Activated CD4-positive, CD25-positive, alpha-beta regulatory T cell treated with anti-CD3 and anti-CD28 coated beads, Interleukin-2, amount 50 U/mL, for 24 hours (primary cell): ENCODE data around the gene DIAPH3.

Source experiments
- ATAC-seq, 2 donors: fragments of 150-1000 bp; cut with Tn5 transposase; one replicate each; pipeline ENCODE4 v1.10.0; 2021; ENCODE audit warnings: mild to moderate bottlenecking in 1 of 2, moderate library complexity in 1 of 2

DIAPH3 gene

GRCh38 chr13:60019119-60019993, 144.4 kb downstream of the DIAPH3 start:
- peak in 1 of 2 donors; percentile 27 for ATAC-seq

DNA sequence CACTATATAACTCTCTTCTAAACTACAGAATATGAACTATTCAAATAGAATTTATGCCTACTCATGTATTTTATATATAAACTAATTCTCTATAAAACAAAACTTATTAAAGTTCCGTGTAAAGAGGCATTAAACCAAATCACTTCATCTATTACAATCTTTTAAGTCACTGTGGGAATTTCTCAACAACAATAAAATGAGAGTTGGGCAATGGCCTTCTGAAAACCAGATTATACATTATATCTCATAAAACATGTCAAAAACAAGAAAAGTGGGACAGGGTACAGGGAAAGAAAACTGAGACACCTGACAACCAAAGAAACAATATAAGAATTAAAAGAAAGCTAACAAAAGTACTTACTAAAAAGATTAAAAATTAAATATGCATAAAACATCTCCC, 145.2 kb downstream of the DIAPH3 start:
- no peak for ATAC-seq

DNA sequence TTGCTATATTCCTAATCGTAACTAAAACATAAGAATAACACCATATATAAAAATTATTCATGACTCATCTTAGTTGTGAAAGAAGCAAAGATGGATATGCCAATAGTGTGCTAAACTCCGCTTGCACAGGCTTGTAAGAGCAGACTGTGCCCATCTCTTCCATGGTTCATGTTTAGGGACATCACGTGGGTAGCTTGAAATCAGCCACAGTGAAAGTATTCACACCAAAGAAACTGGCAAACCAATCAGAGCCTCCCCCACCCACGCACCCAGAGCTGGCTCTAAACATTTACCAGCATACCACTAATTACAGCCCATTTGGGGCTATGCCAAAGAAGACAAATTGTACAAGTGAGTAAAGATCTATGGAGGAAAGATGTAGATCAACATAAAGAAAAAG, 147.5 kb downstream of the DIAPH3 start:
- ATAC-seq, result no peak

DNA sequence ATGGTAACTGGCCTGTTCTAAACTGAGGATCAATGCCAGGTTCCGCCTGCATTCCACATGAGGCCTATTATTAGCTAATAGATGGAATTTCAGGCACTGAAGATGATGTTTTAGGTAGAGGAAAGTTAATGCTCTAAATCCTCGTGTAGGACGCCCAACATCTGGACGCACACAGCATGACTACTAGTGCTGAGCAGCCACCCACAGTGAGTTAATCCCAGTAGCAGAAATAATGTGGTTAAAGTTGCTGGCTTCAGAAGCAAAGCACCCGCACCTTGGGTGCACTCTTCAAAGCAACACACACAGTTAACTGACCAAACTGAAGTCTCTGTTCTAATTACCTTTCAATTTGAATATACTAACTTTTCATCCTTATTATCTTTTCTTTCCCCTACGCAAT, 150.6 kb downstream of the DIAPH3 start:
- ATAC-seq, result no peak

GRCh38 chr13:60012488-60012887, 151.2 kb downstream of the DIAPH3 start:
- ATAC-seq, result no peak

DNA sequence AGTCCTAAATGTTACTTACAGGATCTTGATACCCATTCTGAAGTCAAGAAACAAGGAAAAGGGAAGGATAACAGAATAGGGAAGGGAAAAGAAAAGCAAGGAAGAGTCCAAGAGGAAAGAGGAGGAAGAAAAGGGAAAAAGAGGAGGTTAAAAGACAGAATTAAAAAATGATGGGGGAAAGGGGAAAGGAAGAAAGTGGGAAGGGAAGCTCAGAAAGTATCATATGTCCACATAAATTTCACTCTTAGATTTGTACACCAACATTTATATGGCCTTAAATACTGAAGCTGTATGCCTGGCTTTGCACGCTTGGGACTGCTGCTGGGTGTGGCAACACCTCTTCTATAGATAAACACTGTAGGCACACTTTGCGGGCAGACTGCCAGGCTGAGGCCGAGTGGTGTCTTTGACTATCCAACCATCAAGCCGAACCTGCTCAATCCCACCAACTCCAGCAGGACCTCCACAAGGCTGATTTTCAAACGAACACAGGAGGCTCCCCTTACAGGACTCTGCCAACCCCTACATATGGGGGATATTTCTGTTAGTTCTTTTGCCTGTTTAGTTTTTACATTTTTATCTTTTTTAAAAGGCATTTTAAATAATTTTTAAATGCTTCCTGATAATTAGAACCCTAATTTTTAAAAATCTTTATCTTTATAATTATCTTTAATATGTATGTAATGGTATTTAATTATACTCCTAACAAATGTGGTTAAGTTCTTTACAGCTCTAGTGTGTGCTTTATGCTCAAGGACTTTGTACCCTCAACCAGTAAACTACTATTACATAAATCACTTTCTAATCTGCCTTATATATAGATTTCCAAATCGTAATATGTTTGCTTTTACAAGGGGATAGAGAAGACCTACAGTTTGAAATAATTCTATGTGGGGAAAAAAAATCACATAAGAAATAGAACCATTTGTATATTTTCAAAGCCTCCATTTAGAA, 154.2 kb downstream of the DIAPH3 start:
- ATAC-seq, result no peak

GRCh38 chr13:60001889-60002288, 161.8 kb downstream of the DIAPH3 start:
- no peak for ATAC-seq

- ATAC-seq, result no peak
These were observed 162.8 kb downstream of the DIAPH3 start for GRCh38 chr13:60000976-60001375.

GRCh38 chr13:60000081-60000480, 163.6 kb downstream of the DIAPH3 start:
- ATAC-seq, result no peak

DNA sequence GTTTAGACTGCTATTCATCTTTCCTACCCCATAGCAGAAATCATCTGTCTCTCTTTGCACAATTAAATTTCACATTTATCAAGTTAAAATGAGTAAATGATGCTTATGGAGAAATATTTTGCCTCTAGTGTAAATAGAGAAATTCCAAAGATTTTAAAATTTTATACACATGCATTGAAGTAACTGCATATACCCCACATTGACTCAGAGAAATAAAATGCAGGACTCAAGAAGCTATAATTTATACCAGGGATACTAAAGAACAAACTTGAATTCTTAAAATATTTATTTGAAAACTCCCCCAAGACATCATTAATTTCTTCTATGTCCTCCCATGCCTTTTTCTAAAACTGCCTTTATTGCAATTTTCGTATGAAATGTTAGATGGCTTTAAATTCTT, 165.8 kb downstream of the DIAPH3 start:
- ATAC-seq, result no peak

DNA sequence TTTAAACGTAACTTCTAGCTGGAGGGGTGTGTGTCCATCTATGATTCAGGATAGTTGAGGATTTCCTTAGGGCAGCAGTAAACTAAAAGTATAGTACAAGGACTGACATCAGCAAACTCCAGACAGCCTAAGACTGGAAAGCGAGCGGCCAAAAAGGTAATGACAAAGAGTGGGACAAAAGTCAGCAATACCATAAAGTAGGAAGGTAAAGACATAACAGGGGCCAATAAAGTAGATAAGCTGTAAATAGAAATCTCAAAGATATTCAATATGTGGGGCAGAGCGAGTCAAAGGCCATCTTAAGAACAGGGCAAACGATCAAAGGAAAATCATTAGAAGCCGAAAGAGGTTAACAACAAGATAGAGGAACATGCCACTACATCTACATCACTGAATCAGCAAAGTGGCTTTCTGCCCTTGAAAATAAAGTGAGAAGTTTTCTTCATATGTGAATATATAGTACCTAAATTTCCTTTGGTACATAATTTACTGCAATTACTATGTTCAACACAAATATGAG, 167.2 kb downstream of the DIAPH3 start:
- ATAC-seq, result no peak

DNA sequence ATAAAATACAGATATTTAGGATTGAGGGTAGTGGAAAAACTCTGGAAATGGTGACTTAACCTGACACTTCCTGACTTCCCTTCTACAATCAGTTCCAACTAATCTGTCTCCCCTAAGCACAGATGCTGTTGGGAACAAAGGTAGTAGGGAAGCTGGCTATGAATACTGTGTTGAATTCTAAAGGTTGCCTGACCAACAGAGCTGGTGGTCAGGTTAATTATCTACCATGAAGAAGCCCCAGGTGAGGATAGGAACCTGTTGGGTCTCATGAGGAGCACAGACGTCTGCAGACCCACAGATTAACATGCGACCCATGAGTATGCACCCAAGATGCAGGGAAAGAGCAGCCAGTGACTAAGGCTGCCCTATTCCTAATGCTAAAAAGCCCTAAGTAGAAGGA, 172.3 kb downstream of the DIAPH3 start:
- no peak for ATAC-seq

- no peak for ATAC-seq
These were observed 180.9 kb downstream of the DIAPH3 start for GRCh38 chr13:59982631-59983382.

DNA sequence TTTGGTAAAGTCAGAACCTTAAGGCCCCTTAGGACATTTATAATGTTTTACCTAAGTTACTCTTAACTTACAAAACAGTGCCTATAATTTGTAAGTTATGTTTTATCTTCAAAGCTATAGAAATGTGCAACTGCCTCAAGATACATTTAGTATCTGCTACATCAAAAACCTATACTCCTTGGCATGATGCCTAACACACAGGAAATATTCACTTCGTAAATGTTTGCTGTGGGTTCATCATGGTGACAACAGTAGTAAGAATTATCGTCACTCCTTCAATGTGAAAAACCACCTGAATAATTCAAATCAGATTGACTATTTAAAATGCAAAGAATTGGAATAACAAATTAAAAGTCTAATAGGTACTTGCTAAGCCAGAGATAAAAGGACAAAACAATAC, 184.1 kb downstream of the DIAPH3 start:
- ATAC-seq, result no peak

- ATAC-seq, result no peak
These were observed 184.9 kb downstream of the DIAPH3 start for GRCh38 chr13:59978862-59979261.

DNA sequence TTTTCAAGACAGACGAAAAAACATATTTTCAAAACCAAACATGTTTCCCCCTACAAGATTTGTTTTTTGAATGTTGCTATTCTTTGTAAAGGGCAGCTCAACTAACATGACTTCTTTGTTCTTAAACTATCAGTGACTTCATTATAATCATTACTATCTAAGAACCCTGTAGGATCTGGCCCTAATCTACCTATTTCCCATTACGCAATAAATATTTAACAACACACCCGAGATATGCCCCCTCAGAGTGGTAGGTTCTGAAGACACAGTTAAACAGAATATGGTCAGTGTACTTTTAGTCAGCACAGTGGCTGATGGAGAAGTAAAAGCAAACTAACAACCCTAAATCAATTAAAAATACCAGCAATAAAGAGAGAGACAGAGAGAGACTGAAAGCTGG, 186.9 kb downstream of the DIAPH3 start:
- ATAC-seq, result no peak

- no peak for ATAC-seq
These were observed 187.8 kb downstream of the DIAPH3 start for GRCh38 chr13:59975807-59976435.

- ATAC-seq, result no peak
These were observed 192.9 kb downstream of the DIAPH3 start for GRCh38 chr13:59970847-59971246.

DNA sequence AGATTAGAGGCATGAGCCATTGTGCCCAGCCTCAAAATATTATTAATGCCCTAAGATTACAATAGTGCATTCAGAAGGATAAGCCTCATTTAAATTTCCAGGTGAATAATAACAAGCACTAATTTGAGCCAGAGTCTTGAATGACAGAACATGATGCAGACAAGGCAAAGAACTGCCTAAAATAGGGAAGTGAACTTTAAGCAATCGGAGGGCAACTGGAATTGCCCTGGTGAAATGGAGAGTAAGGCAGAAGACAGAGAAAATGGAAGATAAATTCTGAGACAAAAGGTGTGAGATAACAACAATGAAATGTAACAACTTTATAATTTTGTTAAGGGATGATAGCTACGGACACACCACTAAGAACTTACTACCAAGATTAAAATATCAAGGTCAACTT, 199.9 kb downstream of the DIAPH3 start:
- ATAC-seq, result no peak

- ATAC-seq, result no peak
These were observed 200.3 kb downstream of the DIAPH3 start for GRCh38 chr13:59963383-59963782.

GRCh38 chr13:59962343-59962742, 201.4 kb downstream of the DIAPH3 start:
- ATAC-seq, result no peak

DNA sequence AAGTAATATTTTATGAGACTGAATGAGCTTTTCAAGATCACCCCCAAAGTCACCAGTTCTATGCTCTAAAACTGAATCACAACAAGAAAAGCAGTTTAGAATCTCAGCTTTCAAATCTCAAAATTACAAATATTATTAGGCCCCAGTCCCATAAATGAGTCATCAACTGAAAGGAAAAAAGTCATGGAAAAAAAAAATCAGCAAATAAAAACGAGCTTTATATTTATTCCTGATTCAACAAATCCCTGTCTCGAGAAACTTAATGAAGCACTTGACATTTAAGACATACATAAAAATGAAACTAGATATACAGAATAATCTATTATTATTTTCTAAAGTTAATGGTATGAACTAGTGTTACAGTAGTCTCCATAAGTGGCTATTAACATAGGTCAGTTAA, 203.0 kb downstream of the DIAPH3 start:
- ATAC-seq, result no peak
